GM12874 (cell line): Measurements from ENCODE around the gene SLC5A6.
A peak's percentile ranks its signal among the peaks of the same experiment; 100 is the strongest.

Experiments
- TF ChIP-seq, protein P1 (sequence below): IDR thresholded peaks from 2 replicates; pipeline ENCODE4 v1.5.1; 2011; ENCODE audit warnings: low read depth, mild to moderate bottlenecking, control low read depth, low read length, moderate library complexity; ENCODE audit not compliant: insufficient read depth

The SLC5A6 gene

DNA sequence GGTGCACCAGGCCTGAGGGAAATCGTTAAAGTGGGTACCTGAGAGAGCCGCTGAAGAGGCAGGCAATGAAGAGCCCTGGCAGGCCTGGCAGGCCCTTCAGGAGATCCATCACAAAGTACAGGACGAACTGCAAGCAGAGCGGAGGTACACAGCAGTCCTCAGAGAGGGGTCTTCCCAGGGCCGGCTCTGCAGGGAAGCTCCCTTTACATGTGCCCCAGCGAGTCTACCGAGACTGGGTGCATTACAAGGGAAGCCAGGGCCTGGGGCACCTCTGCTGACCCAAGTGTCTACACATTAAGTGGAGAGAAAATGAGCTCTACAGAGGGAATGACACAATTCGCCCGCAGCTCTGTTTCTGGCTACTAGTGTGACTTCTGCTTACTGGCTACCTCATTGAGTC is 8.3 kb downstream of the SLC5A6 start:
- TF ChIP-seq, protein P1, sequence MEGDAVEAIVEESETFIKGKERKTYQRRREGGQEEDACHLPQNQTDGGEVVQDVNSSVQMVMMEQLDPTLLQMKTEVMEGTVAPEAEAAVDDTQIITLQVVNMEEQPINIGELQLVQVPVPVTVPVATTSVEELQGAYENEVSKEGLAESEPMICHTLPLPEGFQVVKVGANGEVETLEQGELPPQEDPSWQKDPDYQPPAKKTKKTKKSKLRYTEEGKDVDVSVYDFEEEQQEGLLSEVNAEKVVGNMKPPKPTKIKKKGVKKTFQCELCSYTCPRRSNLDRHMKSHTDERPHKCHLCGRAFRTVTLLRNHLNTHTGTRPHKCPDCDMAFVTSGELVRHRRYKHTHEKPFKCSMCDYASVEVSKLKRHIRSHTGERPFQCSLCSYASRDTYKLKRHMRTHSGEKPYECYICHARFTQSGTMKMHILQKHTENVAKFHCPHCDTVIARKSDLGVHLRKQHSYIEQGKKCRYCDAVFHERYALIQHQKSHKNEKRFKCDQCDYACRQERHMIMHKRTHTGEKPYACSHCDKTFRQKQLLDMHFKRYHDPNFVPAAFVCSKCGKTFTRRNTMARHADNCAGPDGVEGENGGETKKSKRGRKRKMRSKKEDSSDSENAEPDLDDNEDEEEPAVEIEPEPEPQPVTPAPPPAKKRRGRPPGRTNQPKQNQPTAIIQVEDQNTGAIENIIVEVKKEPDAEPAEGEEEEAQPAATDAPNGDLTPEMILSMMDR = no peak

DNA sequence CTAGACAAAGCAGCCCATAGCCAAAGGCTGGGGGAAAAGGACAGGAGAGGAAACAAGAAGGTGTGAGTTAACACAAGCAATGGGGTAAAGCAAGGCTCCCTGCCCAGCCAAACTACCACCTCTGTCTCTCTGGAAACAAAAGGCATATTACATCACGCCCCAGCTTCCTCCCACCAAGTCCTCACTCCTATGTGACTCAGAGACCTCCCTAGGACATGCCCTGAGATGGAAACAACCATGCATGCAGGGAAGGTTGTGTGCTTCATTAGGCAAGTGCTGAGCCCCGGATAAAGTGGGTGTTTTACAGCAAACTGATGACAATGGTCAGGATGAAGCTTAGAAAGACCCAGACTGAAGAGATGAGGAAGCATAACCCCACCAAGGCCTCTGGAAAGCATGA is 9.2 kb downstream of the SLC5A6 start:
- TF ChIP-seq, protein P1 = no peak

DNA sequence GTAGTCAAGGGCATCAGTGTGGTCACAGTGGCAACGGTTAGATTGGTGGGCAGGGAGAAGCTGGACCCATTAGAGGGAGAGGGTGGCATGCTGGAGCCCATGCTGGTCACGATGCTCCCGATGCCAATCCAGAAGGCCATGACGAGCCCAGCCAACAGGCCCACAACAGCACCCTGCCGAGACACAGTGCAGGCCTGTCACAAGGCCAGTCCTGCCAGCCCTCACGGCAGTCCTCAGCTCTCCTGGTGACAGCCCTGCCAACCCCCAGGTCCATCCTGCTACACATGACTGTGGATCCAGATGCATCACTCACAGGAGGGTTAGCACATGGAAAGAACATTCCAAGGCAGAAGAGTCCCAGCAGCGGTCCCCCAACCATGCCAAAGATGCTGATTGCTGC is 10.4 kb downstream of the SLC5A6 start:
- TF ChIP-seq, protein P1 = no peak

DNA sequence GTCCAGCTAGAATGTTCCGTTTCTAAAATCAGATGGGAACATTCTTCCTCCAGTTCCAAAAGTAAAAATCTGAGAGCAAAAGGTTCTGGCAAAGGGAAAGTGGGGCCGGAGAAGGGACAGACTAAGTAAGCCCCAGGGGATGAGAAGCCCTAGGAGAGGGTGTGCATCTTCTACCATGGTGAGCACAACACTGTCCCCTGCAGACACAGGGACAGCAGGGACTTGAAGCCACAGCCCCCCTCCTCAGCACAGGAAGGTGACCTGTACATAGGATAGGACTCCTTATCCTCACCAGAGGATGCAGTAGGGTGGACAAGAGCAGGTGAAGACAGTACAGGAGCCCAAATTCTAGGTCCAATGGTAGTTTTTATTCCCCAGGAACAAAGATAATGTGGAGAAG is 12.8 kb downstream of the SLC5A6 start:
- TF ChIP-seq, protein P1 = no peak

DNA sequence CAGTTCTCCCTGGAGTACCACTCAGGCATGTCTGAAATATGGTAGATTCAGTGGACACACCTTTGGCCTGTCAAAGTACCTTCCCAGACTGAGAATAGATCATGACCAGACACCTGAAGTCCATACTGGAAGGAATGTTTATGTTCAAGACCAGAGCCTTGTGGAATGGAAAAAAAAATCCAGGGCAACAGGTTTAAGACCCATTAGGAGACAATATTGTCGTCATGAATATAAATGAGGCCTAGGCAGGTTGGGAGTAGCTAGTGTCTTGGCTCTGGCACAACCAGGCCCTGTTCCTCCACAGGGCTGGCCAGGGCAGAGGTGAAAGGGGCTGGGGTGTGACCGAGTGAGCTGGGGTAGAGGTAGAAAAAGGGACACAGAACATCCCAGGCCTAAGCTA is 13.4 kb downstream of the SLC5A6 start:
- TF ChIP-seq, protein P1 = no peak

DNA sequence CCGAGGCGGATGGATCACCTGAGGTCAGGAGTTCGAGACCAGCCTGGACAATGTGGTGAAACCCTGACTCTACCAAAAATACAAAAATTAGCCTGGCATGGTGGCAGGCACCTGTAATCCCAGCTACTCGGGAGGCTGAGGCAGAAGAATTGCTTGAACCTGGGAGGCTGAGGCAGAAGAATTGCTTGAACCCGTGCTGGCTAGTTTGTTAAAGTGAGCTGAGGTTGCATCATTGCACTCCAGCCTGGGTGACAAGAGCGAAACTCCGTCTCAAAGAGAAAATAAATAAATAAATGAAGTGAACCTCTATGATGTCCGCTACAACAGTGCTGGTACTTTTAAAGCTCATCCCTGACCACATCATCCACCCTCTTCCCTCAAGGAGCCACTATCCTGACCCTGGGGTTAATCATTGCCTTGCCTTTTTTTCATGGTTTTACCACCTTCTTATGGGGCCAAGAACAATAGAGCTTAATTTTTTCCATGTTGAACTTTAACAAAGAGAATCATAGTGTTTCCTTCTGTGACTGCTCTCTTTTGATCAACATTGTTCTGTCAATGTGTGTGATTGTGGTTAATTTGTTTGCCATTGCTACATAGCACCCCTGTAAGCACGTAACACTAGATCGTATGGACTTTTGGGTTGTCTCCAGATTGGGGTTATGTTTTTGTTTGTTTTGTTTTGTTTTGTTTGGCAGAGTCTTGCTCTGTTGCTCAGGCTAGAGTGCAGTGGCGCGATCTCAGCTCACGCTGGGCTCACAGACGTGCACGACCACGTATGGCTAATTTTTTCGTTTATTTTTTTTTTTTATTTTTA is 17.3 kb downstream of the SLC5A6 start:
- TF ChIP-seq, protein P1 = no peak

DNA sequence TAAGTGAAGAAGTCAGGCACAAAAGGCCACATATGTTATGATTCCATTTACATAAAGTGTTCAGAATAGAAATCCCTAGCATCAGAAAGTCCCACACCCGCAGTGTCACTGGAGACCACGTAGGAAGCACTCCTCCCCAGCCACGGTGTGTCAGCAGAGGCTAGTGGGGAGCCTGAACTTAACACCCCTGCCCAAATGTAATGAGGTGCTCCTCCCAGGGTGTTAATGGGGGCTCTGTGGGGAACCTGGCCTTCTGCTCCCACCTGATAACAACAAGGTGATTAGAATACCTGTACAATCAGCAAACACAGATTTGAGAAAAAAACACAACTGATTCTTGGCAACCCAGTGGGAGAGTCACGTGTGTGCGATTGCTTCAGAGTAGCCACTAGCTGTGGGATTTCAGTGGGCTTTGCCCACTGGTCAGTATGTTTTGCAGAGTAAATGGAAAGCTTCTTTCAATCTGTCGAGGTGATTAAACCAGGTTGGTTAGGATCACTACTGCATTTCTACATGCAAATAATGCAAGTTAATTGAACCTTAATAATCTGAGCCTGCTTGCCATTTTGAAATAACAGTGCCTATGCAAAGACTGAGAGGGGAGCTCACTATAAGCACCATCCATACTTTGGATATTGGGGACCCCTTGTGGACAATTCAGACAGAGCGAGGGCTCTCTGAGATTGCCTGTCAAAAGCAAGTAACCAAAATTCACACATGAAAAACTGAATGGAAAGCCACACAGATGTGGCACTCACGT is 20.8 kb downstream of the SLC5A6 start:
- TF ChIP-seq, protein P1 = peak; percentile 60
